Prostate gland (tissue), 2 donors: ENCODE results near the gene BCR. TPM values are rescaled to one million over a fixed set of nuclear protein-coding genes. Genes with fewer than 3 reads are reported as not detected.

Experiments
- DNase-seq: peaks from one replicate; pipeline ENCODE4 v3.0.0-alpha.2; 2019; ENCODE audit warnings: low spot score
- H3K27ac ChIP-seq, 2 donors: fragments of 200-600 bp; sonication (generic); 2 replicates each; pipeline ENCODE4 v1.5.1; 2017 to 2019
- H3K27me3 ChIP-seq: fragments of 200-600 bp; sonication (generic); replicated peaks from 2 replicates; pipeline ENCODE4 v1.5.1; 2019; ENCODE audit not compliant: insufficient read depth
- H3K36me3 ChIP-seq, 2 donors: fragments of 200-600 bp; sonication (generic); 1 replicate in 1 of 2; 2 replicates in 1 of 2; pipeline versions ENCODE4 v1.5.1 to v1.8.1; 2017 to 2019
- H3K4me1 ChIP-seq: fragments of 200-600 bp; sonication (generic); replicated peaks from 2 replicates; pipeline ENCODE4 v1.5.1; 2019
- H3K4me3 ChIP-seq, 2 donors: fragments of 200-600 bp; sonication (generic); 2 replicates each; pipeline ENCODE4 v1.5.1; 2017 to 2019
- H3K9me3 ChIP-seq: fragments of 200-600 bp; sonication (generic); 2 replicates; pipeline ENCODE4 v1.5.1; 2017
- POLR2A ChIP-seq: fragments of 450-650 bp; IDR thresholded peaks from one replicate; pipeline ENCODE4 v1.6.1; 2016; ENCODE audit warnings: antibody characterized with exemption, mild to moderate bottlenecking
- POLR2AphosphoS5 ChIP-seq: sonication (generic); formaldehyde crosslinking; IDR thresholded peaks from one replicate; pipeline ENCODE4 v1.6.1; 2017; ENCODE audit warnings: antibody characterized with exemption
- WGBS: methylation state at CpG from one replicate; pipeline ENCODE4 v1.1.5; 2018; 5-methylcytosine and 5-hydroxymethylcytosine counted together
- intact Hi-C: fragments of 100-400 bp; cut with DNase I; formaldehyde crosslinking; loops from one replicate; pipeline ENCODE4 v1.14.2; 2022
- total RNA-seq, 2 donors: library from RNA; depleted of rRNA; stranded (reverse); fragments of >200 nt; gene quantifications; one replicate each; pipeline ENCODE4 v1.1.0, GENCODE V29; 2016
- TF ChIP-seq, protein P1 (sequence below), 4 experiments: fragments of 200-600 bp in 2 of 4; fragments of 450-650 bp in 2 of 4; sonication (generic) in 2 of 4; IDR thresholded peaks; 1 replicate in 3 of 4; 2 replicates in 1 of 4; pipeline ENCODE4 v1.5.1; 2016 to 2019; ENCODE audit warnings: antibody characterized with exemption in 4 of 4, mild to moderate bottlenecking in 2 of 4, moderate library complexity in 2 of 4

BCR gene
- total RNA-seq, 2 donors from 2014 or later, result 32.7 to 88.8 TPM

DNA sequence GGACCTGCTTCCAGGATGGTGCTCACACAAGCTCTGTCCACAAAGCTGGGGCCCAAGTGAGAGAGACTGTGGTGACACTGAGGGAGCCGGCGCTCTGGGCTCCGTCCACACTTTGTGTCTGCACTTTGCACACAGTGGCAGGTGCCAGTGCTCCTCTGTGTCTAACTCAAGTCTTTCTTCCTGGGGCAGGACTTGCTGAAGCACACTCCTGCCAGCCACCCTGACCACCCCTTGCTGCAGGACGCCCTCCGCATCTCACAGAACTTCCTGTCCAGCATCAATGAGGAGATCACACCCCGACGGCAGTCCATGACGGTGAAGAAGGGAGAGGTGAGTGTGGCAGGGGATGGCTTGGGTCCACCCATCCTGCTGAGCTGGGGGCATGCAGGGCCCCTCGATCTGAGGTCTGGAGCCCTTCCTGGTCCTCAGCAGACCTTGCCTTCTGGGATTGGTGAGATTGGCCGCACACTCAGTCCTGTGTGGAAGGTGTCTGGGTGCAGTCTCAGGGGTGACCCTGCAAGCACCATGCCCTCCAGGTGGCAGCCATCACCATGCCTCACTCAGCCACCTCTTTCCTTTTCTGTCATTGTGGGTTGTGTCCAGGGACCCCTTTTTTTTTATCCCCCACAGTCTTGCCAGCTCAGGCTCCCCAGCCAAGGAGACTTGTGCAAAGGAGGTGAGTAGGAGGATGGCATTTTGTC, 93.3 kb downstream of the BCR start:
- Histone ChIP-seq H3K36me3 (peaks cover 0 to 2% of the 10 kb centered on the region in 2 donors), H3K9me3 (no peaks in the 10 kb centered on the region), H3K4me1 (peaks cover 2% of the 10 kb centered on the region), H3K27me3 (no peaks in the 10 kb centered on the region), H3K27ac (no peak overlapping the region), H3K4me3 (no peak overlapping the region)
- no peak for DNase-seq
- 92% methylated on average over 10 of the region's 10 CpGs for WGBS
- intact Hi-C loops, result no loop called here
- TF ChIP-seq, protein P1, sequence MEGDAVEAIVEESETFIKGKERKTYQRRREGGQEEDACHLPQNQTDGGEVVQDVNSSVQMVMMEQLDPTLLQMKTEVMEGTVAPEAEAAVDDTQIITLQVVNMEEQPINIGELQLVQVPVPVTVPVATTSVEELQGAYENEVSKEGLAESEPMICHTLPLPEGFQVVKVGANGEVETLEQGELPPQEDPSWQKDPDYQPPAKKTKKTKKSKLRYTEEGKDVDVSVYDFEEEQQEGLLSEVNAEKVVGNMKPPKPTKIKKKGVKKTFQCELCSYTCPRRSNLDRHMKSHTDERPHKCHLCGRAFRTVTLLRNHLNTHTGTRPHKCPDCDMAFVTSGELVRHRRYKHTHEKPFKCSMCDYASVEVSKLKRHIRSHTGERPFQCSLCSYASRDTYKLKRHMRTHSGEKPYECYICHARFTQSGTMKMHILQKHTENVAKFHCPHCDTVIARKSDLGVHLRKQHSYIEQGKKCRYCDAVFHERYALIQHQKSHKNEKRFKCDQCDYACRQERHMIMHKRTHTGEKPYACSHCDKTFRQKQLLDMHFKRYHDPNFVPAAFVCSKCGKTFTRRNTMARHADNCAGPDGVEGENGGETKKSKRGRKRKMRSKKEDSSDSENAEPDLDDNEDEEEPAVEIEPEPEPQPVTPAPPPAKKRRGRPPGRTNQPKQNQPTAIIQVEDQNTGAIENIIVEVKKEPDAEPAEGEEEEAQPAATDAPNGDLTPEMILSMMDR (IDR thresholded peaks at IDR 0.05), result no peak
- TF ChIP-seq POLR2A (no peak), POLR2AphosphoS5 (no peak)

DNA sequence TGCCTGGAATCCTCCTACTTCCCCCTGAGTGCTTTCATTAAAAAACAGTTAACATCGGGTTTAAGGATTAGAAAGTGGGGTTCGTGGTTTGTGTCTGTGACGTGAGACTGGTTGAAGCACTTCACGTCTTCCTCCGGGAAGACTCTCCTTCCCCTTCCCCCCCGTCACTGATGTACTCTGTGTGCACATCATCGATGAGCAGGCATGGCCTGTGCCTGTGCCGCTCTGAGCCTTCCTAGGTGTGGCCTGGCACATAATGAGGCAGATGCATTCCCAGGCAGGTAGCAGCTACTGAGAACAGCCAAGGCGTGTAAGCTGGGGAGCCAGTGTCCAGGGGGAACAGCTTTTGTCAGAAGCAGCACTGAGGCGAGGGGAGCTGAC, 93.8 kb downstream of the BCR start:
- Histone ChIP-seq H3K4me1 (peaks cover 6% of the 10 kb centered on the region), H3K27ac (no peak overlapping the region), H3K9me3 (no peaks in the 10 kb centered on the region), H3K27me3 (no peaks in the 10 kb centered on the region), H3K4me3 (no peak overlapping the region), H3K36me3 (peaks cover 0 to 2% of the 10 kb centered on the region in 2 donors)
- WGBS, result 89% methylated on average over 10 of the region's 10 CpGs
- intact Hi-C loops, result no loop called here
- no peak for TF ChIP-seq POLR2AphosphoS5
- TF ChIP-seq, protein P1 (IDR thresholded peaks at IDR 0.05), result no peak
- TF ChIP-seq POLR2A, result no peak
- no peak for DNase-seq

DNA sequence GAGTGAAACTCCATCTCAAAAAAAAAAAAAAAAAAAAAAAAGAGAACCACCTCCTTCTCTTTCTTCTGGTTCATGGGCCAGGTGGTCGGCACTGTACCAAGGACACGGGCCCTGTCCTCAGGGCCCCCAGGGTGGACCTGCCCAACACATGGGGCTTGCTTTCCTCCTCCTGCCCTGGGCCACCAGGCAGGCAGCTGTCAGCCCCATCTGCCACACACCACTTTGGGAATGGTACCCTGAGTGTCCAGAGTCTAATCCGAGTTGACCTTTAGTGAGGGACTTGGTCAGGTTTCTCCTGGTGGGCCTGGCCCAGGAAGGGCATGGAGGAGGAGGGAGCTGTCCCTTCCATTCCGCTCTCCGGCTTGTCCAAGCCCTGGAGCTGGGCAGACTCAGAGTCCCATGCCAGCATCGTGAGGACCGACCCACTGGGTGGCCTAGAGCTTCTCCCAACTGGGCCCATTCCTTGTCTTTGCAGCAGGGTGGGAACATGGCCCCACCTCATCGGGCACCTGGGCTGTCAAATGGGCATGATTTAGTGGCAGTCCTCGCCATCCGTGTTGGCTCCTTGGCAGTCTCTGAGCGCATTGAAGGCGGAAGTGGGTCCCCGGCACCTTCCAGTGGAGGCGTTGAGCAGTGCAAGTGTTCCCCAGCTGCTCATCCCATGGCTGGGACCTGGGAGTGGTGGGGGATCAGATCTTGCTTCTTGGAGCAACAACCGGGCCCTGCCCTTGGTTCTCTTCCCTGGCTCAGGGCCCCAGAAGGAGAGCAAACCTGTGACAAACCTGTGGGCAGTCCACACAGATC, 94.8 kb downstream of the BCR start:
- H3K4me3 ChIP-seq, result no peak overlapping the region
- no peak overlapping the region for H3K27ac ChIP-seq
- TF ChIP-seq POLR2AphosphoS5 (no peak), POLR2A (no peak)
- TF ChIP-seq, protein P1 (IDR thresholded peaks at IDR 0.05), result no peak
- intact Hi-C loops, result no loop called here
- DNase-seq, result no peak
- H3K4me1 ChIP-seq, result peaks cover 9% of the 10 kb centered on the region
- 95% methylated on average over 15 of the region's 15 CpGs for WGBS
- no peaks in the 10 kb centered on the region for H3K9me3 ChIP-seq
- H3K27me3 ChIP-seq, result no peaks in the 10 kb centered on the region
- peaks cover 0 to 2% of the 10 kb centered on the region in 2 donors for H3K36me3 ChIP-seq

DNA sequence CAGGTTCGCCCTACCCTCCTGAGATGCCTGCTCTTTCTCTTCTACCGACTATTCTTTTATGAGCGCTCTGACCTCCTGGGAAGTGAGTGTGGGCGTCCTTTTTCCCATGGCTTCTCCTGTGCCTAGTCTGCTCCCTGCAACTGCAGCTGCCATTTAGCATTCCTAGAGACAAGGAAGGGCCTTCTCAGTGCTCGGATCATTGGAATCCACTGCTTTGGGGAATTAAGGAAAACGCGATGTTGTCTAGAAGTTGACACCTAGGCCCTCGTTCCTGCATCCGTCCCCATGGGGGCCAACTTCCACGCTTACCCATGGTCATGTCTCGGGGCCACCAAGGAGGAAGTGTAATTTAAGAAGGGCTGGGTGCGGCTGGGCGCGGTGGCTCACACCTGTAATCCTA, 95.4 kb downstream of the BCR start:
- no peak overlapping the region for H3K27ac ChIP-seq
- WGBS, result 96% methylated on average over 14 of the region's 14 CpGs
- no peak overlapping the region for H3K4me3 ChIP-seq
- no peak for TF ChIP-seq POLR2AphosphoS5
- TF ChIP-seq, protein P1 (IDR thresholded peaks at IDR 0.05), result no peak
- no peak for TF ChIP-seq POLR2A
- no peaks in the 10 kb centered on the region for H3K27me3 ChIP-seq
- H3K4me1 ChIP-seq, result peaks cover 9% of the 10 kb centered on the region
- no peak for DNase-seq
- H3K9me3 ChIP-seq, result no peaks in the 10 kb centered on the region
- H3K36me3 ChIP-seq, result peaks cover 0 to 2% of the 10 kb centered on the region in 2 donors
- intact Hi-C loops, result no loop called here
